Lower leg skin (tissue), 3 donors: Measurements from ENCODE around the gene PCGF5.

Source experiments
- CTCF ChIP-seq, 3 donors: fragments of 450-650 bp; IDR thresholded peaks; one replicate each; pipeline ENCODE4 v1.5.1; 2016; ENCODE audit warnings: antibody characterized with exemption in 3 of 3, mild to moderate bottlenecking in 3 of 3, moderate library complexity in 2 of 3
- POLR2A ChIP-seq, 2 donors: fragments of 450-650 bp; IDR thresholded peaks; one replicate each; pipeline ENCODE4 v1.6.1; 2016 to 2017; ENCODE audit warnings: antibody characterized with exemption in 2 of 2, mild to moderate bottlenecking in 1 of 2, moderate library complexity in 1 of 2

DNA sequence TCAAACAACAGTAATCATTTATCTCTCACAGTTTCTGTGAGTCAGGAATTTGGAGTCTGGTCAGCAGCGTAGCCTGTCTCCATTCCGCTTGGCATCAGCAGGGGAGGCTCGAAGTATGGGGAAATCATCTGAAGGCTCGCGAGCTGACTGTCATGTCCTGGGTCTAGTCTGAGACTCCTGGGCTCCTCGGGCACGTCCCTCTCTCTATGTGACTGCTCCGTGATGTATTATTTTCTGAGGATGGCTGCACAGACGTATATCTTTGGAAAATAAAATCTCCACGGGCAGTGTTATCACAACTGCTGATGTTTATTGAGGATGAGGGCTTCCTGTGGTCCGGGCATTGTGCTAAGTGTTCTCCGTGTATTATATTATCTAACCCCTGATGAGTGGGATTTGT, 23.3 kb upstream of the PCGF5 start:
- TF ChIP-seq POLR2A (IDR thresholded peaks at IDR 0.05): no peak
- no peak for TF ChIP-seq CTCF (IDR thresholded peaks at IDR 0.05)
